ENCODE measurements around the gene ZNF174.
A peak's percentile ranks its signal among the peaks of the same experiment; 100 is the strongest.

The ZNF174 gene
- total RNA-seq: 2.8 to 10.4 (median 4.9) reads per million in 4 donors

GRCh38 chr16:3400779-3401688, at the start of gene ZNF174, which contains the start of gene ZSCAN32:
Gene ZNF174, plus strand, starts transcription at chr16:3401215. Its CDS starts 790 bp downstream, at chr16:3402005.
Gene ZSCAN32, minus strand, starts transcription at chr16:3401004. Its CDS starts 3,447 bp downstream, at chr16:3397557.
- peak; percentile 95 to 100 (median 97) for DNase-seq

- DNase-seq: no peak
Measured at GRCh38 chr16:3355589-3355988, 45.4 kb upstream of the ZNF174 start, which contains the start of gene OR2C1. Gene OR2C1, plus strand, starts transcription at chr16:3355889. Its CDS starts 52 bp downstream, at chr16:3355941.

GRCh38 chr16:3356118-3356517, 44.9 kb upstream of the ZNF174 start:
- DNase-seq: no peak

GRCh38 chr16:3358871-3359270, 42.1 kb upstream of the ZNF174 start:
- no peak for DNase-seq

GRCh38 chr16:3362931-3363330, 38.1 kb upstream of the ZNF174 start:
- no peak for DNase-seq

- no peak for DNase-seq
Measured at GRCh38 chr16:3363793-3364192, 37.2 kb upstream of the ZNF174 start.

GRCh38 chr16:3364774-3365427, 36.1 kb upstream of the ZNF174 start:
- DNase-seq: peak; percentile 74 to 89 (median 82)

GRCh38 chr16:3369073-3369472, 31.9 kb upstream of the ZNF174 start:
- no peak for DNase-seq

- no peak for DNase-seq
Measured at GRCh38 chr16:3375680-3376079, 25.3 kb upstream of the ZNF174 start.

GRCh38 chr16:3377917-3378316, 23.1 kb upstream of the ZNF174 start:
- no peak for DNase-seq

GRCh38 chr16:3383045-3383448, 18.0 kb upstream of the ZNF174 start:
- no peak for DNase-seq

GRCh38 chr16:3388325-3388724, 12.7 kb upstream of the ZNF174 start:
- no peak for DNase-seq

GRCh38 chr16:3389663-3390338, 11.2 kb upstream of the ZNF174 start:
- DNase-seq: no peak

- no peak for DNase-seq
Measured at GRCh38 chr16:3400446-3400778, 603 bp upstream of the ZNF174 start.

GRCh38 chr16:3401719-3402397, 843 bp downstream of the ZNF174 start:
- no peak for DNase-seq

- DNase-seq: no peak
Measured at GRCh38 chr16:3408561-3409197, 7.7 kb downstream of the ZNF174 start.

- DNase-seq: no peak
Measured at GRCh38 chr16:3413730-3414379, 12.8 kb downstream of the ZNF174 start.

- DNase-seq: peak; percentile 10 to 73 (median 22)
Measured at GRCh38 chr16:3431779-3432219, 30.8 kb downstream of the ZNF174 start.

- no peak for DNase-seq
Measured at GRCh38 chr16:3434373-3434772, 33.4 kb downstream of the ZNF174 start.

GRCh38 chr16:3439637-3440036, 38.6 kb downstream of the ZNF174 start:
- no peak for DNase-seq

All from T-helper 1 cell (primary cell).